Panc1 (cell line): ENCODE results near the gene MED12. TPM values are rescaled to one million over a fixed set of nuclear protein-coding genes. Genes with fewer than 3 reads are reported as not detected.

Experiments
- ATAC-seq: fragments of 200-7000 bp; cut with Tn5 transposase; 2 replicates; pipeline ENCODE4 v1.9.1; 2020; ENCODE audit warnings: mild to moderate bottlenecking, moderate library complexity
- BruUV-seq: library from RNA; stranded (reverse); fragments of 400-500 nt; replicated peaks from 2 replicates; lab custom pipeline; 2021; lab: Mats Ljungman, UMichigan
- CTCF ChIA-PET: fragments of 300-600 bp; sonication (Branson Sonifier 250); formaldehyde crosslinking; loops from one replicate; lab custom pipeline; 2022; ENCODE audit warnings: antibody characterized with exemption; lab: Charles Lee
- POLR2A ChIA-PET: fragments of 300-600 bp; sonication (Branson Sonifier 250); formaldehyde crosslinking; loops from one replicate; lab custom pipeline; 2022; ENCODE audit warnings: antibody characterized with exemption; lab: Charles Lee
- DNase-seq: peaks from one replicate; pipeline ENCODE4 v3.0.0-alpha.2; 2010; ENCODE audit warnings: low read depth, low spot score
- H3K27ac ChIP-seq: 2 replicates; pipeline ENCODE4 v1.5.1; 2011; ENCODE audit warnings: mild to moderate bottlenecking, low read length, inconsistent platforms
- H3K27me3 ChIP-seq: fragments of 200-500 bp; sonication (Bioruptor generic); 2 replicates; pipeline ENCODE4 v1.6.0; 2014; ENCODE audit warnings: low read length, inconsistent platforms; ENCODE audit not compliant: control insufficient read depth, insufficient read depth
- H3K36me3 ChIP-seq: fragments of 200-500 bp; sonication (Bioruptor generic); 2 replicates; pipeline ENCODE4 v1.5.1; 2014; ENCODE audit warnings: inconsistent platforms, mild to moderate bottlenecking, low read length, moderate library complexity; ENCODE audit not compliant: control insufficient read depth, insufficient read depth
- H3K4me1 ChIP-seq: 2 replicates; pipeline ENCODE4 v1.5.1; 2011; ENCODE audit warnings: inconsistent platforms, mild to moderate bottlenecking, low read length, moderate library complexity; ENCODE audit not compliant: control insufficient read depth, insufficient read depth
- H3K4me3 ChIP-seq, 2 experiments: 2 replicates each; pipeline ENCODE4 v1.5.1; 2011 to 2012; ENCODE audit warnings: low read depth in 2 of 2, low read length in 2 of 2, mild to moderate bottlenecking in 2 of 2, inconsistent platforms in 1 of 2, moderate library complexity in 1 of 2
- H3K9me3 ChIP-seq: fragments of 200-500 bp; sonication (Bioruptor generic); 2 replicates; pipeline ENCODE4 v1.5.1; 2014; ENCODE audit warnings: low read depth, mild to moderate bottlenecking, inconsistent platforms, low read length, moderate library complexity; ENCODE audit not compliant: control insufficient read depth, insufficient read depth
- CTCF ChIP-seq: fragments of 450-650 bp; IDR thresholded peaks from 2 replicates; pipeline ENCODE4 v1.5.1; 2017; ENCODE audit warnings: mild to moderate bottlenecking
- POLR2AphosphoS5 ChIP-seq: IDR thresholded peaks from 2 replicates; pipeline ENCODE4 v1.6.1; 2012; ENCODE audit warnings: mild to moderate bottlenecking, low read depth, low read length, moderate library complexity
- SIN3A ChIP-seq: IDR thresholded peaks from 2 replicates; pipeline ENCODE4 v1.6.1; 2012; ENCODE audit warnings: low read depth, mild to moderate bottlenecking, low read length, moderate library complexity, borderline replicate concordance; ENCODE audit not compliant: insufficient read depth
- TCF7L2 ChIP-seq: IDR thresholded peaks from 2 replicates; pipeline ENCODE4 v1.6.1; 2011; ENCODE audit warnings: mild to moderate bottlenecking, low read depth, low read length, inconsistent platforms
- in situ Hi-C: cut with HindIII; loops from 2 replicates; pipeline ENCODE4 v1.10.0; 2016; ENCODE audit warnings: low sequenced_read_pairs, low pct_unique_long_range_greater_than_20kb
- intact Hi-C: fragments of 100-400 bp; cut with micrococcal nuclease; formaldehyde crosslinking; loops from one replicate; pipeline ENCODE4 v1.10.0; 2022; ENCODE audit not compliant: unreplicated experiment
- total RNA-seq: library from RNA; stranded (reverse); gene quantifications from one replicate; pipeline ENCODE4 v1.2.1, GENCODE V29; 2021; ENCODE audit not compliant: unreplicated experiment
- TF ChIP-seq, protein P1 (sequence below), 2 experiments: IDR thresholded peaks; 2 replicates each; pipeline ENCODE4 v1.6.1; 2011 to 2012; ENCODE audit warnings: low read depth in 2 of 2, control low read depth in 1 of 2, low read length in 1 of 2, mild to moderate bottlenecking in 1 of 2, moderate library complexity in 1 of 2; ENCODE audit not compliant: insufficient read depth in 1 of 2

MED12 gene
- total RNA-seq, 1 experiment from 2014 or later, result 42.0 TPM

DNA sequence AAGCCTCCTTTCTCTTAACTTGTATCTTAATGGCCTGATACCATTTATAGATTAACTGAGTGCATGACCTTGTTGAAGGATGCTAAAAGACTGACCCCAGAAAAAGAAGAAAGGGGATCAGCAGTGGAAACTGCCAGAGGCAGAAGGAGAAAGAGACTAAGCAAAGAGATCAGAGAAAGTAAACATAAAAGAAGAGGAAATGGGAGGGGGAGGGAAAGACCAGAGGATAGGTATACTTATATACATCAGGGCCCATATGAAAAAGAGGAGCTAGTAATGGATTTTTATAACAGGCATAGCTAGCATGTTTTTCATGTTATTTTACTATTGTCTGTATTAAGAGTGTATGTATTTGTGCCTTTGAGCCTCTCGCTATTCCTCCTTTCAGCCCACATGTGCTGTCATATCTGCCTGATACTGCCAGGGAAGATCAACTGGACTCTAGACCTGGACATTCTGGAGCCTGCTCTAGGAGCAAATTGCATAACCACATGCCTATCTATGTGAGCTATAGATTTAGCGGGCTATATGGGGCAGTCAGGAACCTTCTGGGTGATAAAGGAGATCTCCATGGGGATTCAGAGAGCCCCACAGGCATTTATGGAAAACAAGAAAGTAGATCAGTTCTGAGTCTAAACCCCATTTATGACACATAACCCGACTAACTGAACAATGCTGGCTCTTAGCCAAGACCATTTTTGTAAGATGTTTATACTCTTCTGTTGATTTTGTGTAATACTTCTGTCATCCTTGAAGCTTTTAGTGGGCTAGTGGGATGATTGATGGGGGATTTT lies 36.9 kb upstream of the MED12 start:
- Histone ChIP-seq H3K27me3 (no peaks in the 10 kb centered on the region), H3K36me3 (no peaks in the 10 kb centered on the region), H3K9me3 (no peaks in the 10 kb centered on the region), H3K27ac (no peak overlapping the region), H3K4me1 (no peaks in the 10 kb centered on the region), H3K4me3 (no peak overlapping the region)
- ATAC-seq, result no peak
- ChIA-PET CTCF (no interaction called here), POLR2A (no interaction called here)
- no TSS peak for BruUV-seq
- intact Hi-C loops, result no loop called here
- no peak for DNase-seq
- no peak for TF ChIP-seq CTCF
- no peak for TF ChIP-seq SIN3A
- TF ChIP-seq POLR2AphosphoS5, result no peak
- no peak for TF ChIP-seq TCF7L2
- TF ChIP-seq, protein P1, sequence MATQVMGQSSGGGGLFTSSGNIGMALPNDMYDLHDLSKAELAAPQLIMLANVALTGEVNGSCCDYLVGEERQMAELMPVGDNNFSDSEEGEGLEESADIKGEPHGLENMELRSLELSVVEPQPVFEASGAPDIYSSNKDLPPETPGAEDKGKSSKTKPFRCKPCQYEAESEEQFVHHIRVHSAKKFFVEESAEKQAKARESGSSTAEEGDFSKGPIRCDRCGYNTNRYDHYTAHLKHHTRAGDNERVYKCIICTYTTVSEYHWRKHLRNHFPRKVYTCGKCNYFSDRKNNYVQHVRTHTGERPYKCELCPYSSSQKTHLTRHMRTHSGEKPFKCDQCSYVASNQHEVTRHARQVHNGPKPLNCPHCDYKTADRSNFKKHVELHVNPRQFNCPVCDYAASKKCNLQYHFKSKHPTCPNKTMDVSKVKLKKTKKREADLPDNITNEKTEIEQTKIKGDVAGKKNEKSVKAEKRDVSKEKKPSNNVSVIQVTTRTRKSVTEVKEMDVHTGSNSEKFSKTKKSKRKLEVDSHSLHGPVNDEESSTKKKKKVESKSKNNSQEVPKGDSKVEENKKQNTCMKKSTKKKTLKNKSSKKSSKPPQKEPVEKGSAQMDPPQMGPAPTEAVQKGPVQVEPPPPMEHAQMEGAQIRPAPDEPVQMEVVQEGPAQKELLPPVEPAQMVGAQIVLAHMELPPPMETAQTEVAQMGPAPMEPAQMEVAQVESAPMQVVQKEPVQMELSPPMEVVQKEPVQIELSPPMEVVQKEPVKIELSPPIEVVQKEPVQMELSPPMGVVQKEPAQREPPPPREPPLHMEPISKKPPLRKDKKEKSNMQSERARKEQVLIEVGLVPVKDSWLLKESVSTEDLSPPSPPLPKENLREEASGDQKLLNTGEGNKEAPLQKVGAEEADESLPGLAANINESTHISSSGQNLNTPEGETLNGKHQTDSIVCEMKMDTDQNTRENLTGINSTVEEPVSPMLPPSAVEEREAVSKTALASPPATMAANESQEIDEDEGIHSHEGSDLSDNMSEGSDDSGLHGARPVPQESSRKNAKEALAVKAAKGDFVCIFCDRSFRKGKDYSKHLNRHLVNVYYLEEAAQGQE (IDR thresholded peaks at IDR 0.05; ENCODE audit: insufficient read depth in 1 of 2, low read depth in 2 of 2, low read length in 1 of 2), result no peak
- in situ Hi-C loops, result no loop called here

DNA sequence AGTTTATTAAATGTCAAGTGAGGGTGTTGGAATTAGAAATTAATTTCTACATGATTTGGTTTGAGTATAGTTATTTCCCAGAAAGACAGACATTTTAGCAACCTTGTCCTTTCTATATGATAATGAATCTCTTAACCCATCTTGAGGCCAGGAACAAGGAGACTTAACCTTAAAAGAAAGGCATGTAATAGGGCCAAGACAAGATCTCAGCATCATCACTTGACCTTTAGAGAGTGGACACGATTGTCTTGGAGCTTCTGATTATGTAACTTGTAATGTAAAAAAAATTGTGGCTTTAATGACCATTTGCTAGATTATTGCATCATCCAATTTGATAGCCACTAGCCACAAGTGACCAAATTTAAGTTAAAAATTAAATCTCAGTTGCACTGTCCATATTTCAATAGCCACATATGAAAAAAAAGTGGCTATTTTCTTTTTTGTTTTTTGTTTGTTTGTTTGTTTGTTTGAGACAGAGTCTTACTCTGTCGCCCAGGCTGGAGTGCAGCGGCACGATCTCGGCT lies 36.2 kb upstream of the MED12 start:
- Histone ChIP-seq H3K4me1 (no peaks in the 10 kb centered on the region), H3K27me3 (no peaks in the 10 kb centered on the region), H3K27ac (no peak overlapping the region), H3K36me3 (no peaks in the 10 kb centered on the region), H3K9me3 (no peaks in the 10 kb centered on the region), H3K4me3 (no peak overlapping the region)
- ATAC-seq, result no peak
- intact Hi-C loops, result no loop called here
- DNase-seq, result no peak
- ChIA-PET CTCF (no interaction called here), POLR2A (no interaction called here)
- in situ Hi-C loops, result no loop called here
- TF ChIP-seq TCF7L2 (no peak), POLR2AphosphoS5 (no peak), CTCF (no peak), SIN3A (no peak)
- TF ChIP-seq, protein P1 (IDR thresholded peaks at IDR 0.05; ENCODE audit: insufficient read depth in 1 of 2, low read depth in 2 of 2, low read length in 1 of 2), result no peak
- no TSS peak for BruUV-seq
